Measurements from ENCODE around the gene BCAR1.

DNA sequence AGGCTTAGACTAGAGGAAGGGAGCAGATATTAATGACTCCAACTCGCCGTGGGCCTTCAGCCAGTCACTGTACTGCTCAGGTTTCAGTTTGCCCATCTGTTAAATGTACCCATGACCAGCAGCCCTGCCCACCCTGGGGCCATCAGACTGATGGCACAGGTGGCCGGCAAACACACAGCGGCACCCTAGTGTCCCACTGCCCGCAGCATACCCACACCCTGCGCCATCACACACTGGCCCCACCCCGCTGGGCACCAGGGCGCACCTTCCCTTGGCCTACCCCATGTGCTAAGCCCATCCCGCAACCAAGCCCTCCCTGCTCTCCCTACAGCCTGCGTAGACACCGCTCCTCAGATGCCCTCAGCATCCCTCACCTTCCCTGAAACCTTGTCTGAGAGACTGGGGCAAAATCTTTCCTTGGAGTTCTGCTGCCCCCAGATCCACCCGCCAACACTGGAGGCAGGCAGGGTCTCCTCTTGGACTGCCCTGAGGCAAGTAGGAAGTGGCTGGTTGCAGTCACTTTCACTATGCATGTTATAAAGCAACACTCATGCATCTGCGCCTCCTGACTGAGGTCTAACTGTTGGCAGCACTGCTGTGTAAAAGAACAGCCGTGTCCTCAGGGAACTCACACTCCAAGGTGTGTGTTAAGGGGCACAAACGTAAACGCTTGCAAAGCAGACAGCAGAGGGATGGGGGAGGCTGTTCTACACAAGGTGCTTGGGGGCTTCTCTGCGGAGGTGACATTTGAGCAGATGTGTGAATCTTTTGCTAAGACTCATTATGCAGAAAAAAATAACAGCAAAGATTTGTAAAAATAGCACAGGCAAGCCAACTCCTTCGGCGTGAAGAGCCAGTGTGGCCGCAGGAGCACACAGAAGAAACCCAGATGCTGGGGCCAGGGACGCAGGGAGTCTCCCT lies 6.7 kb upstream of the BCAR1 start:
- no peak for TF ChIP-seq POLR2A (IDR thresholded peaks at IDR 0.05; ENCODE audit: low read length)
- no peak for TF ChIP-seq GATA1 (IDR thresholded peaks at IDR 0.05; ENCODE audit: low read depth, low read length)
